ENCODE measurements around the gene SERAC1.
"Not testable (repeated sequence)": the region's sequence is repeated elsewhere in the genome, so short reads cannot be mapped to it uniquely, and the experiment has no call there.

GRCh38 chr6:158208226-158209030 lies 40.4 kb upstream of the SERAC1 start:
- not testable (repeated sequence) for TF ChIP-seq POLR2A, CTCF (IDR thresholded peaks at IDR 0.05)
